H1 (cell line): ENCODE data around the gene FAM81B. TPM values are rescaled to one million over a fixed set of nuclear protein-coding genes. Genes with fewer than 3 reads are reported as not detected.

Experiments
- ASH2L ChIP-seq: fragments of 200-600, 300-600 bp; sonication (generic); IDR thresholded peaks from one replicate; pipeline ENCODE4 v1.7.1; 2017; ENCODE audit warnings: low read length
- CHD2 ChIP-seq: IDR thresholded peaks from 2 replicates; pipeline ENCODE4 v1.6.1; 2012; ENCODE audit warnings: low read length, improper control_type of control experiment
- EZH2 ChIP-seq: fragments of 200-600 bp; sonication (generic); IDR thresholded peaks from 2 replicates; pipeline ENCODE4 v1.7.1; 2012; ENCODE audit warnings: low read depth, mild to moderate bottlenecking, moderate library complexity, low read length, inconsistent platforms; ENCODE audit not compliant: severe bottlenecking
- polyA plus RNA-seq, 7 experiments: library from polyadenylated mRNA; depleted of rRNA in 3 of 7; stranded (reverse) in 5 of 7; unstranded in 2 of 7; fragments of >200 nt in 5 of 7; fragments of 200-250 nt in 2 of 7; gene quantifications; 1 replicate in 5 of 7; 2 replicates in 1 of 7; 4 replicates in 1 of 7; pipeline versions ENCODE4 v1.2.1 to v1.2.3, GENCODE V29; 2011 to 2013; ENCODE audit warnings: missing spikeins in 2 of 7, mixed read lengths in 2 of 7
- total RNA-seq: library from RNA; stranded (reverse); fragmentation: NEBNext Ultra II Directional; extraction: Animal tissue kit (Norgen Biotek cat#: 25700); gene quantifications from 2 replicates; pipeline ENCODE4 v1.2.1, GENCODE V29; 2021
- TF ChIP-seq, protein P1 (sequence below), 3 experiments: IDR thresholded peaks; 1 replicate in 2 of 3; 2 replicates in 1 of 3; pipeline versions ENCODE4 v1.5.1 to v1.6.1; 2011; ENCODE audit warnings: low read length in 3 of 3, mild to moderate bottlenecking in 3 of 3, inconsistent platforms in 2 of 3, low read depth in 1 of 3, moderate library complexity in 1 of 3; ENCODE audit not compliant: insufficient read depth in 1 of 3; ENCODE audit errors: control extremely low read depth in 1 of 3

Gene FAM81B
- total and polyA plus RNA-seq, 2 of the 8 experiments (the other 6 are each of a cell fraction or from before 2014, with no cell fraction given): not detected

DNA sequence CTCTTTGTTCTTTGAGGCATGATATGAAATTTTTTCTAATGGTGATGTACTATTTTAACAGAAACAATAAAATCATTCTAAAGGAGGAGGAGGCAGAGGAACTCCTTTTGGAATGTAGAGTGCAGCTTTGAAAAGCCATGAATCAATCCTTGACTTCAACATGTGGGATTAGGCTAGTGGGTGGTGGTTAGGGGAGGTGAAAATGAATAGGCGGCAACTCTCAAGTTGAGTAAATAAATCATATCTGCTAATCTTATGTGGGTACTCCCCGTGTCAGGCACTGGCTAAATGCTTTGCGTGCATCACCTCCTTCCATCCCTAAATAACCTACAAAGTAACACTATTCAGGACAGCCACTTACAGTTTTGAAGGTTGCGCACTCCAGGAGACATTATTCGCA lies 35.1 kb downstream of the FAM81B start (continued):
- TF ChIP-seq, protein P1, sequence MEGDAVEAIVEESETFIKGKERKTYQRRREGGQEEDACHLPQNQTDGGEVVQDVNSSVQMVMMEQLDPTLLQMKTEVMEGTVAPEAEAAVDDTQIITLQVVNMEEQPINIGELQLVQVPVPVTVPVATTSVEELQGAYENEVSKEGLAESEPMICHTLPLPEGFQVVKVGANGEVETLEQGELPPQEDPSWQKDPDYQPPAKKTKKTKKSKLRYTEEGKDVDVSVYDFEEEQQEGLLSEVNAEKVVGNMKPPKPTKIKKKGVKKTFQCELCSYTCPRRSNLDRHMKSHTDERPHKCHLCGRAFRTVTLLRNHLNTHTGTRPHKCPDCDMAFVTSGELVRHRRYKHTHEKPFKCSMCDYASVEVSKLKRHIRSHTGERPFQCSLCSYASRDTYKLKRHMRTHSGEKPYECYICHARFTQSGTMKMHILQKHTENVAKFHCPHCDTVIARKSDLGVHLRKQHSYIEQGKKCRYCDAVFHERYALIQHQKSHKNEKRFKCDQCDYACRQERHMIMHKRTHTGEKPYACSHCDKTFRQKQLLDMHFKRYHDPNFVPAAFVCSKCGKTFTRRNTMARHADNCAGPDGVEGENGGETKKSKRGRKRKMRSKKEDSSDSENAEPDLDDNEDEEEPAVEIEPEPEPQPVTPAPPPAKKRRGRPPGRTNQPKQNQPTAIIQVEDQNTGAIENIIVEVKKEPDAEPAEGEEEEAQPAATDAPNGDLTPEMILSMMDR (IDR thresholded peaks at IDR 0.05; ENCODE audit: control extremely low read depth in 1 of 3, insufficient read depth in 1 of 3, low read depth in 1 of 3, low read length in 3 of 3): no peak
- no peak for TF ChIP-seq ASH2L
- no peak for TF ChIP-seq EZH2
- TF ChIP-seq CHD2: no peak
